HG02852 (cell line): ENCODE results near the gene TSPYL4.

ENCODE experiments used
- ATAC-seq: cut with Tn5 transposase; IDR thresholded peaks from one replicate; pipeline ENCODE4 v1.9.1; 2021; ENCODE audit warnings: mild to moderate bottlenecking, moderate library complexity; ENCODE audit not compliant: unreplicated experiment

The TSPYL4 gene

GRCh38 chr6:116271149-116271708 lies 17.4 kb upstream of the TSPYL4 start:
- ATAC-seq: no peak

GRCh38 chr6:116268589-116269293 lies 14.9 kb upstream of the TSPYL4 start:
- peak; percentile 91 for ATAC-seq

GRCh38 chr6:116267836-116268588 lies 14.1 kb upstream of the TSPYL4 start:
- ATAC-seq: peak; percentile 18

GRCh38 chr6:116266803-116267202 lies 12.9 kb upstream of the TSPYL4 start:
- no peak for ATAC-seq

DNA sequence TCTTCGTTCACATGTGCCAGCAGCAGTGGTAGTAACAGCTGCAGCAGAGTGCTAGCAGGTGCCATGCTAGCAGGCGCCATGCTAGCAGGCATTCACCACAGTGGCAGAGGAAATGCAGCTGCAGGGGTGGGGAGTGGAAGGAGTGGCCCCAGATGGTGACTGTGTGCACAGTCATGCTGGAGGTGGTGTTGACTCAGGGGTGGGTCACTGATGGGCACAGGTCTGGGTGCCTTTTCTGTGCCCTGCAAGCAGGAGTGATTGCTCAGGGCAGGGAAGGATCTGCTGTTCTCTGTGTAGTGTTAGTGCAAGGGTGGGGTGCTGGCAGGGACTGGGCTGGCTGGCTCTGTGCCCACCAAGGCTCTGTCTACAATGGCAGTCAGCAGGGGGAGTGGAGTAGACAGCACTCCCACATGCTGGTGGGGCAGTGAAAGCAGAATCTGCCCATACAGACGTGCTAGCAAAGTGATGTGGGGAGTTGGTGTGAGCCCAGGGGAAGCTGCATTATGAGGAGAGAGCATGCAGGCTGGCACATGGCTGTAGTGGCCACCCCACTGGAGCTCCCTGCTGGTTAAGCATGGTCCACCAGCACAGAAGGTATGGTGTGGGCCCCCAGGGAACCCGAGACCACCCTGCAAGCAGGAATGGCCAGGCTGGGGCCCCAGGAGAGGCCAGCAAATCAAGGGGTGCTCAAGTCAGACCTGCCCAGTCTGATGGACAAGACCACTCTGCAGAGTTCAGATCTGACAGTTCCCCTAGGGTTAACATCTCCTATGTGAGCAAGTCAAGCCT lies 11.4 kb upstream of the TSPYL4 start:
- ATAC-seq: no peak

- ATAC-seq: no peak
Observed at GRCh38 chr6:116263353-116263752, 9.5 kb upstream of the TSPYL4 start.

GRCh38 chr6:116258520-116258919 lies 4.6 kb upstream of the TSPYL4 start:
- no peak for ATAC-seq

DNA sequence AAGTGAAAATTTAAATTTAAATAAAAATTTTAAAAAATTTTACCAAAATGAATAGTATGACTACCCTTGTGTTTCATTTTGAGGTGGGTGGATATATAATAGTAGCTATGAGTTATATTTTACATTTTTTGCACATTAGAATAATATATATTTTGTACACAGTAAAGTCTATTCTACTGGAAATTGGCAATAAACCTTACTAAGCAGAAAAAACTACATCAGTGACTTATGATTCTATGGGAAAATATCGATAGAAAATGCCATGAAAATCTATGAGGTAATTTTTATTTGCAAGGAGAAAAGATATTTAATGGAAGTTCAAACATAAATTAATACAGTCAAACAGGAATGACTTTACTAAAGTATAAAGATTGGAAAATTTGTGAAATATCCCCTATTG lies 2.8 kb upstream of the TSPYL4 start:
- ATAC-seq: no peak

DNA sequence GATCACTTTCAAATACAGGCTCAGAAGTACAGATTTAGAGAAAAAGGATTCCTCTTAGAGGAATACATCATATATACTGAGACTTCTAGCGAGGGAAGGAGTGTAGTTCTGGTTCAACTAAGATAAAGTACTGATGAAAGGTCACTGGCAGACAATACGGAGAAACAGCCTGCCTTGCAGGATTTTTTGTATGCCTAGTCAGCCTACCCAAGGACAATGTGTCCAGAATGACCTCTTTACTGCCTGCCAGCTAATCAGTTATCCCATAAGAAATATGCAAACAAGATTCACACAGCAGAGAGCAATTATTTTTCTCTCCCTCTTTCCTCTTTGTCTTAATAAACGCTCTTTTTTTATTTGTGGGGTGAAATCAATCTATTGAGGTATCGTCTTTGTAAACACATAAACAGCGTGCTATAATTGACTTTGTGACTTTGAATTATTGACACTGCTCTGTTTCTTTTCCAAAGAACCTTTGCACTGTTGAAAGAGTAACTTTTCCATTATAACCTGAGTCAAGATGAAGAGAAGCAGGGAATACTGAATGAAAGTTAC lies 1.4 kb upstream of the TSPYL4 start:
- ATAC-seq: no peak

DNA sequence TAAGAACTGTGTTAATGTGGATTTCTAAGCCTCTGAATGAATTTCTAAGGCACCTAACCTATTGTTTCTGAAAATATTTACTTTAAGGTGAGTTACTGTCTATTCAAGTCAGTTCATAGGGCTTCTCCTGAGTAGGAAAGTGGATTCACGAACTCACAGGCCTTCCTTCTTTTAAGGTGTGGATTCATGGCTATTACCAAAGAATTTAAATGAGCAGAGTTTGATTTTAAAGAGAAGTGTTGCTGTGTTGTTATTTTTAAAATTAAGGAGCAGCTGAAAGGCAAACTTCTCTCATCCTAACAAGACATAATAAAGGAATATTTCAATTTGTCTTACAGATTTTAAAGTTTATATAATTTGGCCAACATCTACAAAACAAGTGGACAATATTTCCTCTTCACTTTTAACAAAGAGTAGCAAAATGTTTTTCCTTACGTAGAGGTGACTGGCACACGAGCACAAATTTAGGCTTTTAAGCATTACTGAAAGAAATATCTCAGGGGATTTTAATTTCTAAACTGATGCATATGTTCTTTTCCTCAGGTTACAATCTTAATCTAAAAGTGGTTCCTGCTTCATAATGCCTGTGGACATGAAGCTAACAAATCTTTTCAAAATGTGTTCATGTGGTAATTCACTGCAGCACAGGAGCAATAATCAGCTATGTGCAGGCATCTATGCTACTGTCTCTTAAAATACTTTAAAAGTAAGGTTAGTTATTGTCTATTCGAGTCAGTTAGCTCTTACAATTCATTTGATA lies 602 bp upstream of the TSPYL4 start:
- peak; percentile 35 for ATAC-seq

DNA sequence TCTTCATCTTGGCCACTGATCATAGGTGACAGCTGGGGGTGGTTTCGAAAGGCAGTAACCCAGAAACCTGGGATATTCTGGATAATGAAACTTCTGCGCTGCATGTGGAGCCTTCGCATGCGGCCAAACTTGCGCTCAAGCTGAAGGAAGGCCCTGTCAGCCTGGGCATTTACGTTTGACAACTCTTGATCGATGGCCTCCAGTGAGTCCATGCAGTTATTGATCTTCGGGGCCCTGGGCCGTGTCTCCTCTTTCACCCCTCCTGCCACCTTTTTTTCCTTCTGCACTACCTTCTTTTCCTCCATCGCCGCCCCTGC lies 729 bp downstream of the TSPYL4 start:
- no peak for ATAC-seq

GRCh38 chr6:116251568-116252384 lies 2.1 kb downstream of the TSPYL4 start:
- no peak for ATAC-seq

GRCh38 chr6:116248577-116248976 lies 5.3 kb downstream of the TSPYL4 start:
- no peak for ATAC-seq

DNA sequence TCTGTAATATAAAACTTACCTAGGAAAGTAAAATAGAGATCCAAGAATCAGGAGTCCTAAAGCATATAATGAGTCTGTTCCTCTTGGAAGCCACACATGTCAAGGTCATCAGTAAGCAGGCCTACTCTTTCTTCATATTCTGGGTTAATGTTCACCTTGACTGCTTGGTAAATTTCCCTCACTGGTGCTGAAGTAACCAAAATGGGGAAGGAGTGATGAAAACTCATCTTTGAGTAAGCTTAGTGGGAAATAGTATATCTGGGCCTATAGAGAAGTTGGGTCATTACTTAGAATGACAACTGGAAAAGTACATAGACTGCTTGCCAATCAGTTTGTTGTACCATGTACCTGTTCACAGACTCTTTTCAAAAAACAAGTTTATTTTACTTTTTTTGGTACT lies 6.6 kb downstream of the TSPYL4 start:
- no peak for ATAC-seq

- no peak for ATAC-seq
Observed at GRCh38 chr6:116246089-116246488, 7.8 kb downstream of the TSPYL4 start.

- ATAC-seq: no peak
Observed at GRCh38 chr6:116244284-116244683, 9.6 kb downstream of the TSPYL4 start.

DNA sequence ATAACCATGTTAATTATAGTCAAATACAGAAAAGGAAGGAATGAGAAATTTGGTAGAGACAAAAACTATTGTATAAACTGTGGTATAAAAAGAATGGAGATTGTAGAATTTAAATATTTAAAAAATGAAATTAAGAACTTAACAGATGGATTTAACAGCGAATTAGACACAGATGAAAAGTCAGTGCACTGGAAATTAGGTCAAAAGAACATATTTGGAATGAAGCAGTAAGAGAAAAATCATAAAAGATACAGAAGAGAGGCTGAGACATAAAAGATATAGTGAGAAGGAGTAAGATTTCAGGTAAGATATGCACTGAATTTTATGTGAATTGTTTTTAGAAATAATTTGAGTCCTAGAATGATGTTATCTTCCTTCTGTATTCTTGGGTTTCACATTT lies 14.0 kb downstream of the TSPYL4 start:
- no peak for ATAC-seq

DNA sequence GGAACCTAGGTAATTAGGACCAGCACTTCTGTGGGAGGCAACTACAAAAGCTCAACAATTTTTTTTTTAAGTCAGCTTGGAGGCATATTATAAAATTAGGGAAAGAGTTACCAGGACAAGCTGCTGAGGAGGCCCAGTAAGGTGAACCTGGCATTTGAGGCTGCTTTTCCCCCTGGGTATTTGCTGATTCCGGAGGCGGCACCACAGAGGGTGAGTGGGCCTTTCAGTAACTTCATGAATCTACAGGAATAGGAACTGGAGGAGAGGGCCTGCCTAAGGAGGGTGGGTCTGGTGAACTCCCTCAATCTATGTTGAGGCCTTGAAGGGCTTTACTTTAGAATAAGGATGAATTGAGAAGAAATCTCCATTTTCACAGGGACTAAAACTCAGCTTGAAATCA lies 14.6 kb downstream of the TSPYL4 start:
- ATAC-seq: no peak

DNA sequence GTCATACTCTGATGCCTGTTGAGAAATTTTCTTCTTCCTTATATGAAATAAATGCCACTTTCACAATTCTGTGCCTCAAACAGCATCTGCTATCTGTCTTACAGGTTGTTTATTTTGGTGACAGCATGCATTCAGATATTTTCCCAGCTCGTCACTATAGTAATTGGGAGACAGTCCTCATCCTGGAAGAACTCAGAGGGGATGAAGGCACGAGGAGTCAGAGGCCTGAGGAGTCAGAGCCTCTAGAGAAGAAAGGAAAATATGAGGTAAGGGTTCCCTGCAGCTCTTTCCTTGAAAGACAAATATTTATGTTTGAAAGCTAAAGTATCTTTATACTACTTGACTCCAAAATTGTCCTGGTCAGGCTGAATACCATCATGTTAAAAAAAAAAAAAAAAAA lies 15.8 kb downstream of the TSPYL4 start:
- no peak for ATAC-seq

DNA sequence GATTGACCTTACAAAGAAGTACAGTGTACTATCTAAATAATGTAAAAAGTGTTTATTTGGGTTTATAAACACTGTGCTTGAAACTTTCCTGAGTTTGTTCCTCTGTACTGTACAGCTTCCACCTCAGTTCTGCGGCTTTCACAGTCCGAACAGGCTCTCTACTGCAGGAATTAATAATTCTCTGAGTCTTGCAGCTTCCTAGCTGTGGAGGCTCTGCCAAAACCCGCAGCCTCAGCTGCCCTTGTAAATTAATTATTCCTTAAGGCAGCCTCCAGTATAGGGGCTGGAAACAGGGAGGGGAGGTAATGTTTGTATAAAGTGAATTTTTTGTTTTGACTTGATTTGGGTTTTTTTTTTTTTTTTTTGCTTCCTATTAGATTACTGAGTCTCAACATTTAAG lies 19.2 kb downstream of the TSPYL4 start:
- no peak for ATAC-seq
